SKM-1 (cell line): Measurements from ENCODE around the gene ABCG4.
"Not testable (repeated sequence)": the region's sequence is repeated elsewhere in the genome, so short reads cannot be mapped to it uniquely, and the experiment has no call there.

Source experiments
- DNase-seq: peaks from one replicate; lab custom pipeline; 2025; ENCODE audit not compliant: unreplicated experiment; lab: John Stamatoyannopoulos, UW

The ABCG4 gene

DNA sequence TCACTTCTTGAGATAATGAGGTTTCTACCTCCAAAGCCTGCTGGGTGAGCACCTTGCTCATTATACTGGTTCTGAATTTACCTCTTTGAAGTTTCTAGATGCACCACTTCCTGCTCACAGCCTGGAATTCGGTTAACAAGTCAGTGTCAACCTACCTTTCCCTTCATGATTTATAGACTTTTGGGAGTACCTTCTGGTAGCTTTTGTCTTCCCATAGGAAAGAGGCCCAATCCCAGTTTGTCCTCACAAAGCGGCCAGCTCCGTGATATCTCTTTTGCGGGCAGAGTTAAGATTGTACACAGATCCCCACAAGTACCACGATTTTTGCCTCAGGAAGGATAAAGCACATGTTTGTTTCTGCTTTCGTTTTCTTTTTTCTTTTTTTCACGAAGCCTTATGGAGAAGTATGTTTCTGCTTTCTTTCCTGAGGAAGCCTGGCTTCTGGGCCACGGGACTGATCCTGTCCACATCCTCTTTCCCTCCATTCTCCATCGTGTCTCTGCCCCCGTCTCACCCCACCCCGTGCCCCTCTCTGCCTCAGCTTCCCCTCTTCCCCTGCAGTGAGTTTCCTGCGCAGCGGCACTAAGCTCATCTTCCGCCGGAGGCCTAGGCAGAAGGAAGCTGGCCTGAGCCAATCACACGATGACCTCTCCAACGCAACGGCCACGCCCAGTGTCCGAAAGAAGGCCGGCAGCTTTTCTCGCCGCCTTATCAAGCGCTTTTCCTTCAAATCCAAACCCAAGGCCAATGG, 33.2 kb upstream of the ABCG4 start:
- no peak for DNase-seq

DNA sequence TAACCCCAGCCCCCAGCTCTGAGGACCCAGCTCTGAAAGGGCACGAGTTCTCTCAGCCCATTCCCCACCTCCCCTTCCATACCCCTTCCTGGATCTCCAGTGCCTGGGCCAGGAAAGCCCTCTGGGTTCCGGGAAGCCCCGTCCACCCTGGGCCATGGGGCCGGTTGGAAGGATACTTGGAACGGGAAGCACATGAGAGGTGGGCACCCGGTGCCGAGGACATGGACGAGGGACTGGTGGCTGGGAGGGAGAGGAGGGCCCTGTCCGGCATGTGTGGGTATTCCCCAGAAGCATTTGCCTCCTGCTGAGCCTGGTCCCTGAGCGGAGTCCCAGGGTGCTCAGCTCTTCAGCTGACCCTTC, 32.6 kb upstream of the ABCG4 start:
- DNase-seq: no peak

DNA sequence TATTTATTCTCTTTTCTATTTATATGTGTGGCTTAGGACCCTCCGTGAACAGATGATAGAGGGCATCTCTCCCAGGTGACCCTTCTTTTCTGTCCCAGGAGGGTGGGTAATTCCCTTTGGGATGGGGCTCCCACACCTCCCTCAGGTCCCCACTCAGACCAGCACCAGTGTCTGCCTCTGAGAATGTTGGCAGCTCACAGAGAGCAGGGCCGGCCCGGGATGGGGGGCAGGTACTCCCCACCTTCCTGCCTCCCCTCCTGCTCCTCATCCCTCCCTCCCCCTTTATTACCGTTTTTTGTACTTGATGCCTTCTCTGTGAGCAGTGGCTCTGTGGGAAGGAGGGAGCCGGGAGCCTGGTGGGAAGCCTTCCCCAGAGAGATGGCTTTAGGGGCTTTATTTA, 32.3 kb upstream of the ABCG4 start:
- no peak for DNase-seq

DNA sequence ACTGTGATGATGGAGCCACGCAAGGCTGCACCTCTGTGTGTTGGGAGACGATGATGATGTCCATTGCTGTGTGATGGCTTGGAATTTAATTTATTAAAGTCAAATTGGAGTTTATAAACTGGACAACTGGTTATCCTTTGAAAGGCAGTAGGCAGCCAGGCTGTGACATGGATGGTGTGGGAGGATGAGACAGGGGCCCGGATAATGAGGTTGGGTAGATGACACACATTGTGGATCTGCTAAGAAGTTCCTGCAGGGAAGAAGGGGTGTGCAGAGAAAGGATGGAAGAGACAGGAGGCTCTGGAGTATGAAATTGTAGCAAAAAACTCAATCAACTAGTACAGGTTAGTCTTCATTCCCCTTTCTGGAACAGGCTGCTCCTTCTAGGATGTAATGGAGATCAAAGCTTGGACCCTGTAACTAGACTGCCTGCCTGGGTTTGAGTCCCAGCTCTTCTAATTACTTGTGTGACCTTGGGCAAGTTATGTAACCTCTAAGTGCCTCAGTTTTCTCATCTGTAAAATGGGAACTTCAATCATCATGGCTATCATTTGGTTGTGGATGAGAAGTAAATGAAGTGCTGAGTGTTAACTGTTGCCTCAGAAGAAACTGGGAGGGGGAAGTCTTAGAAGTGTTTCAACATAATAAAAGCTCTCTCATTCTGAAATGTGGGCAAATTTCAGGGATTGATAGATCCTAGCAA, 31.7 kb upstream of the ABCG4 start:
- no peak for DNase-seq

DNA sequence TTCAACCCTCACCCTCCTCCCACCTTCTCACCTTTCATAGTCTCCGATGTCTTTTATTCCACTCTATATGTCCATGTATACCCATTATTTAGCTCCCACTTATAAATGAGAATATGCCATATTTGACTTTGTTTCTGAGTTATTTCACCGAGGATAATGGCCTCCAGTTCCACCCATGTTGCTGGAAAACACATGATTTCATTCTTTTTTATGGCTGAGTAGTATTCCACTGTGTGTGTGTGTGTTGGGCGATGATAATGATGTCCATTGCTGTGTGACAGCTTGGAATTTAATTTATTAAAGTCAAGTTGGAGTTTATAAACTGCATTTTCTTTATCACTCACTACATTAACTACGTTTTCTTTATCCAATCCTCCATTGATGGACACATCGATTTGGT, 30.6 kb upstream of the ABCG4 start:
- no peak for DNase-seq

DNA sequence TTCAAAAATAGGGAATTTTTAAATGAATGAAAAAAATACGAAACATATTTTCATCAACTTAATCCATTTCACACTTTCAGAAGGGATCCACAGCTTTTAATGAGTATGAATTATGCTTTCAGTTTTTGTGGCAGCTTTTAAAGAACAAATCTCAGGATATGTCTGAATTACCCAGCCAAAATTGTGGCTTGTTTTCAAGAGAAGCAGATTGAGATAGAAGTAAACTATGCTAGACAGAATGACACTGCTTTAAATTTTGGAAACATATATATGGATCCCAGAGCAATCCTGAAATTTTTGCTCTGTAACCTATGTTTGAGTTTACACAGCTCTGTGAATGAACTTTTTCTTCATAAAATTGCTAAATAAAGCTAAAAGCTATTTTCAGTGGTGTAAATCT, 29.9 kb upstream of the ABCG4 start:
- no peak for DNase-seq

DNA sequence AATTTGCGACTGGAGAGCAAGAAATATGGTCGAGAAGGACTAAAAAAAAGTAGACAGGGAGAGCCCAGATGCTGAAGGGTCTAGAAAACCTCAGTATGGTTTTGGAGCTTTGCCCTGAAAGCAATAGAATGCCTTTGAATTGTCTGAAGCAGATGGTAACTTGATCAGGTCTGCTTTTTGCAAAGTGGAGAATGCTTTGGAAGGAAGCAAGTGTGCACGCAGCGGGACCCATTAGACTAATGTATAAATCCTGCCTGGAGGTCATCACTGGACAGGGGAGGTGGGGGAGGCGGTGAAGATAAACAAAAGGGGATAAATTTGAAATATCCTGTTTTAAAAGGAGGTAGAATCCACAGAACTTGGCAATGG, 28.2 kb upstream of the ABCG4 start:
- no peak for DNase-seq

DNA sequence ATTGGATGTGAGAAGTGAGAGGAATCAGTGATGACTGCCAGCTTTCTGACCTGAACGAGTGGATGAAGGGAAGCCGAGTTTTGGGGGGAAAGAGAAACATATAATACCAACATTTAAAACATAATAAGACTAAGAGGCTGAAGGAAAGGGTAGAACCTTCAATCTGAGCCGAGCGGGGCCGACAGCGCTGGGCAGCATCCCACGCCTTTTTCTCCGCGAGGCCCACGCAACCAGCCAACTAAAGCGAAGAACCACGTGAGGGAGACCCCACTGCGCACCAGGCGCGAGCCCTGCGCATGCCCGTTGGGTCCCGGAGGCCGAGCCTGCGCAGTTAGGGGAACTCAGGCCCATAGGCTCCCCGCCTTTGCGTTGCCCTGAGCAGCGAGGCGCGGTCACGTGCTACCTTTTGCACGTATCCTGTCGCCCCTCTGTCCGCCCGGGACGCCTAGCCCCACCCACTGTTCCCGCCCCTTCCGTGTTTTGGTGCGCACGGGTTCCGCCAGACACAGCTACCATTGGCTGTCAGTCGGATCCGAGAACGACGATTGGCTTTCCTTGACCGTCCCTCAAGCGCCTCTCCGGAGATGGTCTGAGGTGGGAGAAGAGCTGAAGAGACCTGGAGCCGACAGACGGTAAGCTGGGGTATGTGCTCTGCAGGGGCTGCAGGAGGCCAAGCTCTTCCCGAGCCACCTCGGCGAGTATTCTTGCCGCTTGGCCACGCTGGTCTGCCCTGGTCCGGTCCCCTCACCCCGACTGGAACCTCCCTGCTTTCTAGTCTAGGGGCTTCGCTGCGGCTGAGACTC, 27.6 kb upstream of the ABCG4 start, which contains the start of gene HINFP:
Gene HINFP (plus strand): TSS at position 573 of the 803 bp plus-strand sequence. CDS start 5,365 bp downstream, outside the sequence.
- DNase-seq: peak; percentile 98

DNA sequence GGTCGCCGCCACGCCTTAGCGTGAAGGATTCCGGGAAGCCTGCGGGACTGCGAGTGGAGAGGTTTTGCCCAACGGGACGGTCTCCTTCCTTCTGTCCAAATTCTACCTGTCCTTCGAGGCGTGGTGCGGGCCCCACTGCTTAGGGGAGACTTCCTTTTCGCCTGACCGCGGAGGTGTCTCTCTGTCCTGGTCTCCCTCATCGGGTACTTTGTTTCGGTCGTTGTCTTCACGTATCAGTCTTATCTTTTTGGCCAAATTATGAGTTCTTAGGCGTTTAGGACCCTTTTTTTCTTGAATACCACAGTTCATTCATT, 27.1 kb upstream of the ABCG4 start:
- no peak for DNase-seq

DNA sequence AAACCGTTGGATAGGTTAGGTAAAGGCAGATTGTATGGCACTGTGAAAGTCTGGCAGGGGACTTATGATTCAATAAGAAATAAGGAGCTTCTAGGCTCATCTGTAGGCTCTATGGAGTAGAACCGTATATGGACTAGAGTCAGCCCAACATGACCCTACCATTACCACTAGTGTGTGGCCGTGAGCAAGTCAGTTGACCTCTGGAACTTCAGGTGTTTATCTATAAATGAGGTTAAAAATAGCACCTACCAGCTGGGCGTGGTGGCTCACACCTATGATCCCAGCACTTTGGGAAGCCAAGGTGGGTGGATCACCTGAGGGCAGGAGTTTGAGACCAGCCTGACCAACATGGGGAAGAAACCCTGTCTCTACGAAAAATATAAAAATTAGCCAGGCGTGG, 23.0 kb upstream of the ABCG4 start:
- DNase-seq: no peak

DNA sequence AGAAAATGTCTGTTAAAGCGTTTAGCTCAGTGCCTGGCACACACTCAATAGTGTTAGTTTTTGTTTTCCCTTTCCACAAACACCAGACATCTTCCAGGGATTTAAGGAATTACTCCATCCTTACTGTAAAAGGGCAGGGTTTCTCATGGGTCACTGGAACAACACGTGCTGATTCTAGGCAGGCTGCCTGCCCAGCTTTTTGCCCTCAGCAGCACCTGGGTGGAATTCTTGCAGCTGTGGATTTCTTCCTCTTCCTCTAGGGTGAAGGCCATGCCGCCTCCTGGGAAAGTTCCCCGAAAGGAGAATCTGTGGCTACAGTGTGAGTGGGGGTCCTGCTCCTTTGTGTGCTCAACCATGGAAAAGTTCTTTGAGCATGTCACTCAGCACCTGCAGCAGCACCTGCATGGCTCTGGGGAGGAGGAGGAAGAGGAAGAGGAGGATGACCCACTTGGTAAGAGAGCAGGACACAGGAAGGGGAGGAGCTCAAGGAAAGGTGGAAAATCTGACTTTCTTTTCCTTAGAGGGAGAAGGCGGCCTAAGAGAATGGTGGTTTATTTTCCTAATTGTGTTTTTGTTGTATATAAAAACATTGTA, 22.1 kb upstream of the ABCG4 start:
- no peak for DNase-seq

DNA sequence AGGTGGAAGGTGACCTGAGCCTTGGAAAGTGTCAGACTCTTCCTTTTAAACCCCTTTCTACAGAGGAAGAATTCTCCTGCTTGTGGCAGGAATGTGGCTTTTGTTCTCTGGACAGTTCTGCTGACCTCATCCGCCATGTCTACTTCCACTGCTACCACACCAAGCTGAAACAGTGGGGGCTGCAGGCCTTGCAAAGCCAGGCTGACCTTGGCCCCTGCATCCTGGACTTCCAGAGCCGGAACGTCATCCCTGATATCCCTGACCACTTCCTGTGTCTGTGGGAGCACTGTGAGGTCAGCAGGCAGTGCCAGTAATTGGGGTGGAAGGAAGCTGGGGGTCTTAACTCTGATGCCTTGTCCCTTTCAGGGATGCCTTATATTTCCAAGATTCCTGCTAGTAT, 18.2 kb upstream of the ABCG4 start:
- no peak for DNase-seq

DNA sequence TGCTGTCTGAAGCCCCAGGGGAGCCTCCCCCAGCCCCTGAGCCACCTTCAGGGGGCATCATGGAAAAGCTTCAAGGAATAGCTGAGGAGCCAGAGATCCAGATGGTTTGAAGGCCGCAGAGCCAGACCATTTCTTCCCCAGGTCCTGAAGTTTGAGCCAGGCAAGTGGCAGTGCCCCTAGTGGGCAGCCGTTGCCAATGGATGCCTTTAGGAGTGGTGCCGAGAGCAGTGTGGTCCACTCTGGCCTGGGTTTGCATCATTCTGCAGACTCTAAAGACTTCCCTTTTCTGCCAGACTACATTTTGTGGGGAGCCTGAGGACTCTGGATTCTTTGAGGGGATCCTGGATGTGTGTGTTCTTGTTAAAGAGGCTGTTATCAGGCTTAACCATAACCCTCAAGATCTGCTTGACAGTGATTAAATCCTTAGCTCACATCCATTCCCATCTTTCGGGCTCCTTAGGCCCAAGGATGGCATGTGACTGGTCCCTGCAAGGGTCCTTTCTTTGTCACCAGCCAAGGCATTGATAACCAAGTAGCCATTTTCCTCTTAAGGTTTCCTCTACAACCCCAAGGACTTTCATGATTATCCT, 14.4 kb upstream of the ABCG4 start:
- DNase-seq: peak; percentile 14

DNA sequence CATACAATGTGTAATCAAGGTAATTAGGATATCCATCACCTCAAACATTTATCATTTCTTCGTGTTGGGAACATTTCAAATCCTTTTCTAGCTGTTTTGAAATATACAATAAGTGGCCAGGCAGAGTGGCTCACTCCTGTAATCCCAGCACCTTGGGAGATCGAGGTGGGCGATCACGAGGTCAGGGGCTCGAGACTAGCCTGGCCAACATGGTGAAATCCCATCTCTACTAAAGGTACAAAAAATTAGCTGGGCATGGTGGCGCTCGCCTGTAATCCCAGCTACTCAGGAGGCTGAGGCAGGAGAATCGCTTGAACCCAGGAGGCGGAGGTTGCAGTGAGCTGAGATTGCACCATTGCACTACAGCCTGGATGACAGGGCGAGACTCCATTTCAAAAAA, 9.6 kb upstream of the ABCG4 start:
- DNase-seq: not testable (repeated sequence)

DNA sequence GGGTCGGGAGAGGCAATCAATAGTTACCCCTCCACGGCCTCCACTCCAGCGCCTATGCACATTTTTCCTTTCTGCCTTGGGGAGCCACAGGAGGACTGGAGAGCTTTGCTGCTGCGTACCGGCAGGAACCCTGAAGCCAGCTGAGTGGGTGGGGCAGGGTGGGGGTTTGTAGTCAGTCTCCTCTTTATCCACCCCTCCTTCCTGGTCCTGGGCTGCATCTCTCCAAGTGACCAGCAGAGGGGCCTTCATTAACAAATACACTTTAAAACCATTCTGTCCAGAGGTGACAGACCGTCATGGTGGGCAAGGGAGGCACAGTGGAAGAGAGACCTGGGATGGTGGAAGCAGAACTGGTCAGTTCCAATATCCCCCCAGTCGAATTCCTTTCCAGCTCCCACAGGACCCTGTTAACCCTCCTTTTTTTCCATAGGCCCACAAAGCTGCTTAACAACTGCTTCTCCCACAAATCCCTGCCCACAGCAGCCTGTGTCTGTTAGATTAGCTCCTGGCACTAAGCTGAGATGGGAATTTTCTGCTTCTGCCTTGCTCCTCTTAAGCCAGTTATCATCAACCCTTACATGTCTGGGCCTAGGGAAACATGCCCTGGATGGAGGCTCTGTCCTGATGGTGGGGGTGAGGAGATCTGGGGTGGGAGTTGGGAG, 3.9 kb upstream of the ABCG4 start:
- peak; percentile 61 for DNase-seq

DNA sequence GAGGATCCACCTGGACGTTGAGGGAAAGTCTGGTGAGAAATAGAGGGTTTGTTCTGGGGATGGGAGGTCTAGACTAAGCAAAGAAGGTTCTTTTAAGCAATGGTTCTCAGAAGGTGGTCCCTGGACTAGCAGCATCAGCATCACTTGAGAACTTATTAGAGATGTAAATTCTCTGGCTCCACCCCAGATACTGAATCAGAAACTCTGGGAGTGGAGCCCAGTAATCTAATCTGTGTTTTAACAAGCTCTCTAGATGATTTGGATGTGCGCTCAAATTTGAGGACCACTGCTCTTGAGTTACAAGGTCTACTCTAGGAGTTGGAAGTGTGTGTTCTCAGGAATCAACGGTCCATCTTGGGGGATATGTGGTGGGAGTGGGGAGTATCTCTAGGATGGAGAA, 3.3 kb upstream of the ABCG4 start:
- DNase-seq: no peak

DNA sequence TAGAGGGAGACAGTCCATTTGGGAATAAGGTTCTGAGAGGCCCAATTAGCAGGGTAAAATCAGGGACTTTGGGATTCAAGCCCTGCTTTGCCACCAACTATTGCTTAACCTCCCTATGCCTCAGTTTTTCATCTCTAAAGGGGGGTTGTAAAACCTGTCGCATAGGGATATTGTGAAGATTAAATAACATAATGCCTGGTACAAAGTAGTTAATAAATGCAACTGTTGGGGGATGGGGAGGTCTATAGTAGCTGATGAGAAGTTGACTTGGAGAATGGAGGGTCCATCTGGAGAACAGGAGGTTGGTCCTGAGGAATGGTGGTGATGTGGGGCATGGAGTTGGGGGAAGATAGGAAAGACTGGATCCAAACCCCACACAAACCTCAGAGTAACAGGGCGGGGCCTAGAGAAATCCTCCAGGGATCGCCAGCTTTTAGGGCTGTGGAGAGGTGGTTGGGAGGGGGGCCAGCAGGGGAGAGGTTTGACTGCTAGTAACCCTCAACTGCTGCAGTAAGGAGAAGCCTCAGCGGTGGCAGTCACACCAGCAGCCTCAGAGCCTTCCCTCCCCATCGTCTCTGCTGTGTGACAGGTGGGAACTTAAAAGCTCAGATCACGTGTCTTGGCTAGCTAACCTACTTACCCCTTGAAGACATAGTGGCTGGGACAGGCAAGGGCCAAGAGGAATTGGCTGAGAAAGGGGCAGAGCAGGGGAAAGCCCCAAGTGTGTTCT, 1.1 kb upstream of the ABCG4 start:
- DNase-seq: no peak

DNA sequence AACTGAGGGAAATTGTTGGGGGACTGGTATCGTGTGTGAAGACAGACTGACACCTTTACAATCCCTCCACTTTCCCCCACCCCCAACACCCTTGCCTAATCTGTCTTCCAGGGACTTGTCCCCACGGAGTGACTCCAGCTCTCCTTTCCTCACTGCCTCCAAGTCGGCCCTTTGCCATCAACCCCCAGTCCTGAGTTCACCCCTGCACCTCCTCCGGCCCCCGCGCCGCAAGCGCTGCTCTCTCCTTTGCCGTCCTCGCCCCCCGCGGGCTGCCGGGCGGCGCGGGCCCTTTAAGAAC, 183 bp upstream of the ABCG4 start:
- no peak for DNase-seq

DNA sequence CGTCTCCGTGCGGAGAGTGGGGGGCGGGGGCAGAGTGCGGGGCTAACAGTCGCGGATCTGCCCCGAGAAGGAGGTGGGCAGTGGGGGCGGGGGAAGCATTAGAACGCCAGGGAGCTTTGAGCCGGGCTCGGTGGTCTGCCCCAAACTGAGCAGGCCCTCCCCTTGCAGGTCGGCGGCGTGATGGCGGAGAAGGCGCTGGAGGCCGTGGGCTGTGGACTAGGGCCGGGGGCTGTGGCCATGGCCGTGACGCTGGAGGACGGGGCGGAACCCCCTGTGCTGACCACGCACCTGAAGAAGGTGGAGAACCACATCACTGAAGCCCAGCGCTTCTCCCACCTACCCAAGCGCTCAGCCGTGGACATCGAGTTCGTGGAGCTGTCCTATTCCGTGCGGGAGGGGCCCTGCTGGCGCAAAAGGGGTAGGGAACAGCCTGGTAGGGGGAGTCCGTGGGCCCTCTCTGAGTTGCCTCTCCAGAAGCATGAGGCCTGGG, 979 bp downstream of the ABCG4 start:
- DNase-seq: no peak

DNA sequence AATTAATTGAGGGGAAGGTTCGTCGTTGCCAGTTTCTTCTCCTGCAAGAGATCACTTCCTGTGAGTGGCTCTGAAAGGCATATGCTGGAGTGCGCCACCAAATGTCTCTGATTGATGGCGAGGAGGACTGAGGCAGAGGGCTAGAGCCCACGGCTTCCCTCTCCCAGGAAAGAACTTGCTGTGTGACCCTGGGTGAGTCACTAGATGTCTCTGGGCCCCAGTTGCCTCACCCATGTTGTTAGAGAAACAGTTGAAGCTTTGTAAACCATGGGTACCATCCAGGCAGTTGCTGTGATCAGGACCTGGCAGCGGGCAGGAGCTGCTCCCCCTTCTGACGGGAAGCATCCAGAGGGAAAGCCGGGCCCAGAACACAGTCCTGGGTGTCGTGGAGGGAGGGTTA, 3.2 kb downstream of the ABCG4 start:
- DNase-seq: no peak
